Loucy (cell line): Measurements from ENCODE around the gene N4BP2L2.

ENCODE experiments used
- H2AFZ ChIP-seq: fragments of 200-600 bp; sonication (generic); 2 replicates; pipeline ENCODE4 v1.6.0; 2016; ENCODE audit warnings: antibody characterized with exemption, mild to moderate bottlenecking, low read length, moderate library complexity
- H3F3A ChIP-seq: fragments of 200-600 bp; 2 replicates; pipeline ENCODE4 v1.6.0; 2016; ENCODE audit warnings: antibody characterized with exemption, low read depth, mild to moderate bottlenecking
- H3K27me3 ChIP-seq: fragments of 200-600 bp; sonication (generic); 2 replicates; pipeline ENCODE4 v1.6.1; 2014; ENCODE audit warnings: low read length, mild to moderate bottlenecking; ENCODE audit not compliant: insufficient read depth, poor library complexity, severe bottlenecking
- H3K36me3 ChIP-seq: fragments of 200-600 bp; sonication (generic); 2 replicates; pipeline ENCODE4 v1.6.1; 2016; ENCODE audit warnings: low read length; ENCODE audit not compliant: insufficient read depth
- H3K4me1 ChIP-seq: fragments of 200-600 bp; sonication (generic); 2 replicates; pipeline ENCODE4 v1.5.1; 2014; ENCODE audit warnings: low read length, mild to moderate bottlenecking; ENCODE audit not compliant: insufficient read depth, poor library complexity, severe bottlenecking
- H3K4me2 ChIP-seq: fragments of 200-600 bp; sonication (generic); 2 replicates; pipeline ENCODE4 v1.6.0; 2014; ENCODE audit warnings: antibody characterized with exemption, low read length, low read depth, mild to moderate bottlenecking; ENCODE audit not compliant: poor library complexity, severe bottlenecking
- H3K4me3 ChIP-seq: fragments of 200-600 bp; sonication (generic); 2 replicates; pipeline ENCODE4 v1.5.1; 2014; ENCODE audit warnings: low read length, mild to moderate bottlenecking, mixed read lengths; ENCODE audit not compliant: poor library complexity, severe bottlenecking
- H3K79me2 ChIP-seq: fragments of 200-600 bp; sonication (generic); 2 replicates; pipeline ENCODE4 v1.6.1; 2014; ENCODE audit warnings: low read length; ENCODE audit not compliant: insufficient read depth
- H3K9ac ChIP-seq: fragments of 200-600 bp; sonication (generic); 2 replicates; pipeline ENCODE4 v1.6.0; 2014; ENCODE audit warnings: mild to moderate bottlenecking, low read depth, low read length, moderate library complexity; ENCODE audit not compliant: poor library complexity, severe bottlenecking
- H3K9me2 ChIP-seq: fragments of 200-600 bp; sonication (generic); replicated peaks from 2 replicates; pipeline ENCODE4 v1.6.1; 2016; ENCODE audit warnings: low read depth, low read length, mixed read lengths
- H3K9me3 ChIP-seq: fragments of 200-600 bp; sonication (generic); 2 replicates; pipeline ENCODE4 v1.6.1; 2014; ENCODE audit warnings: mild to moderate bottlenecking, antibody characterized with exemption, low read length, low read depth; ENCODE audit not compliant: insufficient read depth
- H4K20me1 ChIP-seq: fragments of 200-600 bp; sonication (generic); 2 replicates; pipeline ENCODE4 v1.6.0; 2014; ENCODE audit warnings: antibody characterized with exemption, low read length, mild to moderate bottlenecking; ENCODE audit not compliant: insufficient read depth, poor library complexity, severe bottlenecking
- EZH2phosphoT487 ChIP-seq: fragments of 200-600 bp; IDR thresholded peaks from 2 replicates; pipeline ENCODE4 v1.6.1; 2018; ENCODE audit warnings: antibody characterized with exemption, mild to moderate bottlenecking, moderate library complexity, borderline replicate concordance
- TF ChIP-seq, protein P1 (sequence below): fragments of 200-600 bp; sonication (generic); conservative IDR thresholded peaks from 2 replicates; pipeline ENCODE4 v1.5.1; 2014; ENCODE audit warnings: mild to moderate bottlenecking, antibody characterized with exemption, low read length

N4BP2L2 gene

DNA sequence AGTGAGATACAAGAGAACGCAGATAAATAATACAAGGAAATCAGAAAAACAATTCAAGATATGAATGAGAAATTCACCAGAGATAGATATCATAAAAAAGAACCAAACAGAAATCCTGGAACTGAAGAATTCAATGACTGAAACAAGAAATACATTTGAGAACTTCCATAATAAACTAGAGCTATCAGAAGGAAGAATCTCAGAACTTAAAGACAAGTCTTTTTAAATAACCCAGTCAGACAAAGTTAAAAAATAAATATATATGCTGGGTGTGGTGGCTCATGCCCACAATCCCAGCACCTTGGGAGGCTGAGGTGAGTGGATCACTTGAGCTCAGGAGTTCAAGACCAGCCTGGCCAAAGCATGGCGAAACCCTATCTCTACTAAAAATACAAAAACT is 82.0 kb downstream of the N4BP2L2 start:
- Histone ChIP-seq H3K9ac (no peak overlapping the region), H3K27me3 (no peaks in the 10 kb centered on the region), H3K4me3 (no peak overlapping the region), H3K9me3 (peaks cover 16% of the 10 kb centered on the region; the same call in 1 of the 2 replicates), H3K79me2 (no peaks in the 10 kb centered on the region), H3F3A (no peaks in the 10 kb centered on the region), H3K4me1 (no peaks in the 10 kb centered on the region), H3K9me2 (no peaks in the 10 kb centered on the region), H2AFZ (no peak overlapping the region), H3K36me3 (no peaks in the 10 kb centered on the region), H3K4me2 (no peak overlapping the region), H4K20me1 (no peaks in the 10 kb centered on the region)
- no peak for TF ChIP-seq EZH2phosphoT487
- TF ChIP-seq, protein P1, sequence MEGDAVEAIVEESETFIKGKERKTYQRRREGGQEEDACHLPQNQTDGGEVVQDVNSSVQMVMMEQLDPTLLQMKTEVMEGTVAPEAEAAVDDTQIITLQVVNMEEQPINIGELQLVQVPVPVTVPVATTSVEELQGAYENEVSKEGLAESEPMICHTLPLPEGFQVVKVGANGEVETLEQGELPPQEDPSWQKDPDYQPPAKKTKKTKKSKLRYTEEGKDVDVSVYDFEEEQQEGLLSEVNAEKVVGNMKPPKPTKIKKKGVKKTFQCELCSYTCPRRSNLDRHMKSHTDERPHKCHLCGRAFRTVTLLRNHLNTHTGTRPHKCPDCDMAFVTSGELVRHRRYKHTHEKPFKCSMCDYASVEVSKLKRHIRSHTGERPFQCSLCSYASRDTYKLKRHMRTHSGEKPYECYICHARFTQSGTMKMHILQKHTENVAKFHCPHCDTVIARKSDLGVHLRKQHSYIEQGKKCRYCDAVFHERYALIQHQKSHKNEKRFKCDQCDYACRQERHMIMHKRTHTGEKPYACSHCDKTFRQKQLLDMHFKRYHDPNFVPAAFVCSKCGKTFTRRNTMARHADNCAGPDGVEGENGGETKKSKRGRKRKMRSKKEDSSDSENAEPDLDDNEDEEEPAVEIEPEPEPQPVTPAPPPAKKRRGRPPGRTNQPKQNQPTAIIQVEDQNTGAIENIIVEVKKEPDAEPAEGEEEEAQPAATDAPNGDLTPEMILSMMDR = no peak

DNA sequence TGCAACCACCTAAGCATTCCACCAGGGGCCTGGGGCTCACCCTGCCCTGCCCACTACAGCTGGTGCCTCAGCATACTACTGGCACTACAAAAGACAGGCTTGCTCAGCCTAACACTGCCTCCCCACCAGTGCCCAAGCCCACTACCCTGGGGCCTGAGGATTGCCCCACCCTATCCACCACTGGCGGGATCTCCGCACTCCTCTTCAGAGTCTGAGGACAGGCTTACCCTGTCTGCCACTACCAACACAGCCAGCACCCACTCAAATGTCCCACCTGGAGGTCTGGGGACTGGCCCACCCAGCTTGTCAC is 83.0 kb downstream of the N4BP2L2 start:
- H3K4me3 ChIP-seq = no peak overlapping the region
- no peaks in the 10 kb centered on the region for H3K27me3 ChIP-seq
- no peaks in the 10 kb centered on the region for H3K4me1 ChIP-seq
- no peak overlapping the region for H3K9ac ChIP-seq
- H4K20me1 ChIP-seq = no peaks in the 10 kb centered on the region
- no peaks in the 10 kb centered on the region for H3K36me3 ChIP-seq
- H3K9me3 ChIP-seq = peaks cover 17% of the 10 kb centered on the region; the same call in 1 of the 2 replicates
- H2AFZ ChIP-seq = no peak overlapping the region
- no peak overlapping the region for H3K4me2 ChIP-seq
- no peaks in the 10 kb centered on the region for H3K9me2 ChIP-seq
- no peaks in the 10 kb centered on the region for H3F3A ChIP-seq
- H3K79me2 ChIP-seq = no peaks in the 10 kb centered on the region
- no peak for TF ChIP-seq EZH2phosphoT487
- TF ChIP-seq, protein P1 = no peak

DNA sequence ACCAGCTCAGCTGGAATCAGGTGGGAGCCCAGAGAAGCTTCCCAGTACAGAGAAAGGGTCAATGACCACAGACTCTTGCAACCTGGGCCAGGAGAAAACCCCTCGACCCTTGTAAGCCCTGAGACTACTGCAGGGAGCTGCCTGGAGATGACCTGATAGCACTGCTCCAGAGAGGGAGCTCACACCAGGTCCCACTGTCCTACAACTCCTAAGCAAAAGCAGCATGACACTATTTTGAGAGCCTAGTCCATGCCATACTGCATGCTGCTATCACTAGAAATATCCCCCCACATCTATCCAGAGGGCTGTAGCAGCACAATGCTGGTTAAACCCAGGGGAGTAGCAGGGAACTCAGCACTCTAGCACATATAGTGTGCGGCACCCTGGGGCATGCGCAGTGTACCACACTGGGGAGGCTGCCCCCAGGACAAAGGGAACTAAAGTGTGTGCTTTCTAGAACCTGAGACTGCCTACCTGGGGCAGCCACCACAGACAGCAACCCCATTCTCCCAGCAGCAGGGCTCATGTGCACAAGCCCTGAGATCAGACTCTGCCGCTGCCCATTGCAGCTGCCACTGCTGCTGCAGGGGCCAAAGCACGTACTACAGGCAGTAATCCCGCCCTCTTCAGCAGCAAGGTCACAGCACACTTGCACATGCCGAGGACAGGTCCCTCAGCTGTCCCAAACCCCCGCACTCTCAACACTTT is 83.6 kb downstream of the N4BP2L2 start:
- Histone ChIP-seq H3K4me2 (no peak overlapping the region), H3K4me3 (no peak overlapping the region), H3F3A (no peaks in the 10 kb centered on the region), H3K9me2 (no peaks in the 10 kb centered on the region), H3K4me1 (no peaks in the 10 kb centered on the region), H3K36me3 (no peaks in the 10 kb centered on the region), H3K9me3 (peaks cover 17% of the 10 kb centered on the region; the same call in 1 of the 2 replicates), H4K20me1 (no peaks in the 10 kb centered on the region), H2AFZ (no peak overlapping the region), H3K27me3 (no peaks in the 10 kb centered on the region), H3K79me2 (no peaks in the 10 kb centered on the region), H3K9ac (no peak overlapping the region)
- no peak for TF ChIP-seq EZH2phosphoT487
- TF ChIP-seq, protein P1 = no peak
